GM23248 (cell line): ENCODE measurements around the gene FOXN3. TPM values are rescaled to one million over a fixed set of nuclear protein-coding genes. Genes with fewer than 3 reads are reported as not detected.

Source experiments
- DNase-seq: peaks from one replicate; pipeline ENCODE4 v3.0.0-alpha.2; 2015
- H2AFZ ChIP-seq: fragments of 200-600 bp; sonication (generic); 2 replicates; pipeline ENCODE4 v1.6.1; 2016; ENCODE audit warnings: antibody characterized with exemption
- H3F3A ChIP-seq: fragments of 200-600 bp; sonication (generic); 2 replicates; pipeline ENCODE4 v1.6.1; 2016; ENCODE audit warnings: mild to moderate bottlenecking, antibody characterized with exemption, mixed run types; ENCODE audit not compliant: insufficient read depth
- H3K27ac ChIP-seq: fragments of 200-600 bp; sonication (generic); 2 replicates; pipeline ENCODE4 v1.5.1; 2016; ENCODE audit warnings: mild to moderate bottlenecking
- H3K27me3 ChIP-seq: fragments of 200-600 bp; sonication (generic); replicated peaks from 2 replicates; pipeline ENCODE4 v1.6.1; 2016; ENCODE audit warnings: mild to moderate bottlenecking; ENCODE audit not compliant: insufficient read depth
- H3K36me3 ChIP-seq: fragments of 200-600 bp; sonication (generic); 2 replicates; pipeline ENCODE4 v1.6.1; 2016; ENCODE audit warnings: low read depth, mild to moderate bottlenecking
- H3K4me1 ChIP-seq: fragments of 200-600 bp; sonication (generic); 2 replicates; pipeline ENCODE4 v1.6.1; 2016; ENCODE audit warnings: mild to moderate bottlenecking; ENCODE audit not compliant: insufficient read depth
- H3K4me2 ChIP-seq: fragments of 200-600 bp; sonication (generic); one replicate; pipeline ENCODE4 v1.6.1; 2016; ENCODE audit warnings: mild to moderate bottlenecking; ENCODE audit not compliant: unreplicated experiment
- H3K4me3 ChIP-seq: fragments of 200-600 bp; sonication (generic); 2 replicates; pipeline ENCODE4 v1.5.1; 2016; ENCODE audit warnings: mild to moderate bottlenecking
- H3K79me2 ChIP-seq: fragments of 200-600 bp; sonication (generic); 2 replicates; pipeline ENCODE4 v1.6.1; 2016; ENCODE audit warnings: mild to moderate bottlenecking; ENCODE audit not compliant: insufficient read depth
- H3K9ac ChIP-seq: fragments of 200-600 bp; sonication (generic); 2 replicates; pipeline ENCODE4 v1.6.1; 2016; ENCODE audit warnings: mild to moderate bottlenecking
- H3K9me2 ChIP-seq: fragments of 200-600 bp; sonication (generic); 2 replicates; pipeline ENCODE4 v1.6.1; 2016; ENCODE audit warnings: mixed run types, mild to moderate bottlenecking, moderate library complexity; ENCODE audit not compliant: insufficient read depth
- H3K9me3 ChIP-seq: fragments of 200-600 bp; sonication (generic); one replicate; pipeline ENCODE4 v1.6.1; 2017; ENCODE audit warnings: low read depth
- H4K20me1 ChIP-seq: fragments of 200-600 bp; sonication (generic); 2 replicates; pipeline ENCODE4 v1.6.0; 2016; ENCODE audit not compliant: insufficient read depth
- EZH2 ChIP-seq: fragments of 200-600 bp; sonication (generic); IDR thresholded peaks from 2 replicates; pipeline ENCODE4 v1.6.1; 2018; ENCODE audit warnings: antibody characterized with exemption, mild to moderate bottlenecking; ENCODE audit not compliant: insufficient read depth, poor library complexity, severe bottlenecking
- EZH2phosphoT487 ChIP-seq: fragments of 200-600 bp; sonication (generic); IDR thresholded peaks from 2 replicates; pipeline ENCODE4 v1.6.1; 2018; ENCODE audit warnings: antibody characterized with exemption, moderate library complexity, mild to moderate bottlenecking, low read depth; ENCODE audit not compliant: insufficient read depth
- WGBS, 2 experiments: methylation state at CpG; one replicate each; pipeline ENCODE4 v1.1.6; 2015 to 2017; ENCODE audit warnings: low lambda C conversion rate in 2 of 2, low coverage in 1 of 2; ENCODE audit errors: missing lambda C conversion rate in 2 of 2; 5-methylcytosine and 5-hydroxymethylcytosine counted together
- in situ Hi-C: fragments of 300-500 bp; cut with MboI; formaldehyde crosslinking; loops from 2 replicates; pipeline ENCODE4 v1.15.0; 2020
- polyA plus RNA-seq: library from polyadenylated mRNA; unstranded; fragments of >200 nt; fragmentation: Nextera tagmentation; extraction: Ambion mirVana; gene quantifications from 2 replicates; pipeline ENCODE4 v1.2.1, GENCODE V29; 2016
- total RNA-seq: library from RNA; depleted of rRNA; stranded (reverse); fragments of >200 nt; shearing (Covaris generic); gene quantifications from 2 replicates; pipeline ENCODE4 v1.2.3, GENCODE V29; 2014

FOXN3 gene
- total and polyA plus RNA-seq, 2 experiments from 2014 or later: 18.6 to 19.0 TPM

- no peak overlapping the region for H2AFZ ChIP-seq
- H3K9me2 ChIP-seq: no peaks in the 10 kb centered on the region
- no peak overlapping the region for H3K4me3 ChIP-seq
- WGBS, 2 experiments: 70 to 79% methylated on average over 10 of the region's 10 CpGs
- no peak for TF ChIP-seq EZH2phosphoT487
- no peak for TF ChIP-seq EZH2
- no peaks in the 10 kb centered on the region for H4K20me1 ChIP-seq
- no peaks in the 10 kb centered on the region for H3K79me2 ChIP-seq
- no peak overlapping the region for H3K27ac ChIP-seq
- in situ Hi-C loops: no loop called here
- peaks cover 7% of the 10 kb centered on the region for H3K27me3 ChIP-seq
- H3K4me1 ChIP-seq: no peaks in the 10 kb centered on the region
- no peaks in the 10 kb centered on the region for H3K36me3 ChIP-seq
- H3K9me3 ChIP-seq: no peaks in the 10 kb centered on the region
- H3F3A ChIP-seq: no peaks in the 10 kb centered on the region
- no peak overlapping the region for H3K4me2 ChIP-seq
- no peak for DNase-seq
- no peak overlapping the region for H3K9ac ChIP-seq
These were observed 293.8 kb downstream of the FOXN3 start for GRCh38 chr14:89123215-89123614.

- WGBS, 2 experiments: 30 to 35% methylated on average over 4 of the region's 4 CpGs
- no peaks in the 10 kb centered on the region for H3K9me2 ChIP-seq
These were observed 294.9 kb downstream of the FOXN3 start for GRCh38 chr14:89121968-89122620.

GRCh38 chr14:89117012-89117411 is 300.0 kb downstream of the FOXN3 start:
- Histone ChIP-seq H2AFZ (no peak overlapping the region), H3K4me1 (no peaks in the 10 kb centered on the region), H3F3A (no peaks in the 10 kb centered on the region), H3K36me3 (no peaks in the 10 kb centered on the region), H3K27ac (no peak overlapping the region), H3K27me3 (peaks cover 12% of the 10 kb centered on the region), H3K79me2 (no peaks in the 10 kb centered on the region), H3K4me2 (no peak overlapping the region), H3K9ac (no peak overlapping the region), H3K4me3 (no peak overlapping the region), H3K9me2 (no peaks in the 10 kb centered on the region), H3K9me3 (no peaks in the 10 kb centered on the region), H4K20me1 (no peaks in the 10 kb centered on the region)
- TF ChIP-seq EZH2 (no peak), EZH2phosphoT487 (no peak)
- in situ Hi-C loops: no loop called here
- 75 to 77% methylated on average over 5 of the region's 5 CpGs for WGBS, 2 experiments
- DNase-seq: no peak

More at GRCh38 chr14:89121968-89122620, 294.9 kb downstream of the FOXN3 start:
- Histone ChIP-seq H3F3A (no peaks in the 10 kb centered on the region), H3K36me3 (no peaks in the 10 kb centered on the region), H3K4me3 (no peak overlapping the region), H3K27me3 (peaks cover 7% of the 10 kb centered on the region), H2AFZ (no peak overlapping the region), H3K79me2 (no peaks in the 10 kb centered on the region), H3K4me1 (no peaks in the 10 kb centered on the region), H3K9ac (no peak overlapping the region), H3K9me3 (no peaks in the 10 kb centered on the region), H3K27ac (no peak overlapping the region), H3K4me2 (no peak overlapping the region), H4K20me1 (no peaks in the 10 kb centered on the region)
- in situ Hi-C loops: no loop called here
- no peak for DNase-seq
- no peak for TF ChIP-seq EZH2
- no peak for TF ChIP-seq EZH2phosphoT487

- DNase-seq: no peak
- Histone ChIP-seq H3K4me3 (no peak overlapping the region), H2AFZ (no peak overlapping the region), H3K9me3 (no peaks in the 10 kb centered on the region), H3K9ac (no peak overlapping the region), H3K27ac (no peak overlapping the region), H3K36me3 (no peaks in the 10 kb centered on the region), H3K4me2 (no peak overlapping the region), H3K9me2 (no peaks in the 10 kb centered on the region), H3K79me2 (no peaks in the 10 kb centered on the region), H3K4me1 (no peaks in the 10 kb centered on the region), H4K20me1 (no peaks in the 10 kb centered on the region), H3F3A (no peaks in the 10 kb centered on the region), H3K27me3 (peaks cover 15% of the 10 kb centered on the region)
- in situ Hi-C loops: no loop called here
- TF ChIP-seq EZH2 (no peak), EZH2phosphoT487 (no peak)
These were observed 302.9 kb downstream of the FOXN3 start for GRCh38 chr14:89114109-89114508.
